Activated T-cell treated with anti-CD3 and anti-CD28 coated beads, Interleukin-2, amount 50 U/mL, for 1 hour (primary cell): ENCODE data around the gene TRPC3.

ENCODE experiments used
- DNase-seq: peaks from one replicate; pipeline ENCODE4 v3.0.0-alpha.2; 2020

Gene TRPC3

GRCh38 chr4:121869841-121870822 is 81.7 kb downstream of the TRPC3 start, which contains the start of gene BBS7:
TSS of gene BBS7 (minus strand) at chr4:121870474. CDS start at chr4:121870313, 161 bp downstream.
- DNase-seq, result peak; percentile 96

GRCh38 chr4:121863799-121864198 is 88.1 kb downstream of the TRPC3 start:
- no peak for DNase-seq

- DNase-seq, result no peak
Observed at GRCh38 chr4:121861426-121861825, 90.4 kb downstream of the TRPC3 start.

- DNase-seq, result no peak
Observed at GRCh38 chr4:121860121-121860520, 91.7 kb downstream of the TRPC3 start.

GRCh38 chr4:121851354-121851753 is 100.5 kb downstream of the TRPC3 start:
- DNase-seq, result no peak

- no peak for DNase-seq
Observed at GRCh38 chr4:121846662-121847061, 105.2 kb downstream of the TRPC3 start.

GRCh38 chr4:121842862-121843261 is 109.0 kb downstream of the TRPC3 start:
- DNase-seq, result no peak

- no peak for DNase-seq
Observed at GRCh38 chr4:121838136-121838535, 113.7 kb downstream of the TRPC3 start.

- DNase-seq, result no peak
Observed at GRCh38 chr4:121829511-121829910, 122.3 kb downstream of the TRPC3 start.
